Testis (tissue), 5 donors: ENCODE data around the gene PAQR8. TPM values are rescaled to one million over a fixed set of nuclear protein-coding genes. Genes with fewer than 3 reads are reported as not detected.

ENCODE experiments used
- DNase-seq: peaks from one replicate; pipeline ENCODE4 v3.0.0-alpha.2; 2019
- H3K27ac ChIP-seq, 2 donors: fragments of 200-600 bp; sonication (generic); one replicate each; pipeline ENCODE4 v1.5.1; 2019
- H3K27me3 ChIP-seq: fragments of 200-600 bp; sonication (generic); one replicate; pipeline ENCODE4 v1.5.1; 2019
- H3K36me3 ChIP-seq: fragments of 200-600 bp; sonication (generic); one replicate; pipeline ENCODE4 v1.5.1; 2017; ENCODE audit warnings: low read depth; ENCODE audit errors: missing control alignments
- H3K4me1 ChIP-seq: fragments of 200-600 bp; sonication (generic); one replicate; pipeline ENCODE4 v1.5.1; 2019
- H3K4me3 ChIP-seq, 2 donors: fragments of 200-600 bp; sonication (generic); one replicate each; pipeline ENCODE4 v1.5.1; 2017 to 2019
- H3K9me3 ChIP-seq: fragments of 200-600 bp; sonication (generic); one replicate; pipeline ENCODE4 v1.5.1; 2017
- CTCF ChIP-seq, 3 experiments: fragments of 450-650 bp in 2 of 3; fragments of 200-600 bp in 1 of 3; sonication (generic) in 1 of 3; IDR thresholded peaks; one replicate each; pipeline ENCODE4 v1.5.1; 2016 to 2019; ENCODE audit warnings: antibody characterized with exemption in 3 of 3, mild to moderate bottlenecking in 2 of 3, moderate library complexity in 1 of 3
- POLR2A ChIP-seq: fragments of 450-650 bp; IDR thresholded peaks from one replicate; pipeline ENCODE4 v1.6.1; 2017; ENCODE audit warnings: antibody characterized with exemption, mild to moderate bottlenecking, moderate library complexity
- WGBS, 2 donors: methylation state at CpG; one replicate each; pipeline ENCODE4 v1.1.5; 2018; 5-methylcytosine and 5-hydroxymethylcytosine counted together
- intact Hi-C: fragments of 100-400 bp; cut with DNase I; formaldehyde crosslinking; loops from one replicate; pipeline ENCODE4 v1.15.1; 2023; ENCODE audit warnings: low total_unique reads
- long read RNA-seq, 2 donors: transcript quantifications; one replicate each; lab custom pipeline, GENCODE V29; 2026
- polyA plus RNA-seq: library from polyadenylated mRNA; stranded (reverse); fragments of 350-450 nt; fragmentation: Illumina TruSeq; extraction: RNeasy Lipid Tissue Mini Kit (QIAGEN cat#74804); gene quantifications from one replicate; pipeline ENCODE4 v1.2.3, GENCODE V29; 2014; ENCODE audit warnings: low read depth, low replicate concordance; ENCODE audit not compliant: insufficient read depth
- total RNA-seq, 2 donors: library from RNA; depleted of rRNA; stranded (reverse); fragments of >200 nt; gene quantifications; one replicate each; pipeline ENCODE4 v1.2.3, GENCODE V29; 2016

Gene PAQR8
- total RNA-seq (10 to 100 TPM in 1 of 2 donors, 1 to 10 TPM in 1; 9.0 to 11.0 TPM), polyA plus RNA-seq (8.3 TPM)
- long read RNA-seq, donor 1, full-length matches to known transcripts, result 15 of 15 reads
- long read RNA-seq, donor 1, partial matches to known transcripts, result 0 of 15 reads
- long read RNA-seq, donor 1, other reads (novel, unspliced or antisense), result 0 of 15 reads
- long read RNA-seq, donor 2, full-length matches to known transcripts, result 10 of 10 reads
- long read RNA-seq, donor 2, partial matches to known transcripts, result 0 of 10 reads
- long read RNA-seq, donor 2, other reads (novel, unspliced or antisense), result 0 of 10 reads

- H3K27ac ChIP-seq, result peak within 1 kb of the TSS; percentile 82 to 86
- H3K36me3 ChIP-seq, result no peaks in the 10 kb centered on the region
- H3K27me3 ChIP-seq, result no peaks in the 10 kb centered on the region
- H3K4me1 ChIP-seq, result peaks cover 18% of the 10 kb centered on the region
- H3K4me3 ChIP-seq, result peak within 1 kb of the TSS; percentile 82 to 94
- no peaks in the 10 kb centered on the region for H3K9me3 ChIP-seq
- peak; percentile 80 for DNase-seq
- intact Hi-C loops, result no loop called here
- TF ChIP-seq CTCF (IDR thresholded peaks at IDR 0.05) (no peak), POLR2A (no peak)
- WGBS, 2 donors, result 0 to 1% methylated on average over 34 to 47 of the region's 69 CpGs
Measured at GRCh38 chr6:52361945-52362442, at the start of gene PAQR8. Gene PAQR8 (plus strand): TSS chr6:52362151. CDS start chr6:52403214, 41,063 bp downstream.

- TF ChIP-seq POLR2A (no peak), CTCF (IDR thresholded peaks at IDR 0.05) (no peak)
- no peak overlapping the region for H3K27ac ChIP-seq
- H3K36me3 ChIP-seq, result no peaks in the 10 kb centered on the region
- 94 to 95% methylated on average over 2 of the region's 2 CpGs for WGBS, 2 donors
- intact Hi-C loops, result no loop called here
- no peaks in the 10 kb centered on the region for H3K27me3 ChIP-seq
- H3K4me3 ChIP-seq, result no peak overlapping the region
- H3K9me3 ChIP-seq, result no peaks in the 10 kb centered on the region
- DNase-seq, result no peak
- H3K4me1 ChIP-seq, result no peaks in the 10 kb centered on the region
Measured at GRCh38 chr6:52312461-52312860, 49.5 kb upstream of the PAQR8 start.

- DNase-seq, result no peak
- TF ChIP-seq CTCF (IDR thresholded peaks at IDR 0.05), result no peak
- no peak for TF ChIP-seq POLR2A
- Histone ChIP-seq H3K4me1 (peaks cover 8% of the 10 kb centered on the region), H3K9me3 (no peaks in the 10 kb centered on the region), H3K27me3 (no peaks in the 10 kb centered on the region), H3K4me3 (no peak overlapping the region), H3K27ac (no peak overlapping the region), H3K36me3 (no peaks in the 10 kb centered on the region)
- intact Hi-C loops, result no loop called here
- WGBS, 2 donors, result 90 to 93% methylated on average over 2 of the region's 2 CpGs
Measured at GRCh38 chr6:52314752-52315151, 47.2 kb upstream of the PAQR8 start.

- DNase-seq, result no peak
- no peaks in the 10 kb centered on the region for H3K27me3 ChIP-seq
- H3K36me3 ChIP-seq, result no peaks in the 10 kb centered on the region
- no peak overlapping the region for H3K27ac ChIP-seq
- TF ChIP-seq CTCF (IDR thresholded peaks at IDR 0.05) (no peak), POLR2A (no peak)
- H3K4me3 ChIP-seq, result no peak overlapping the region
- H3K9me3 ChIP-seq, result no peaks in the 10 kb centered on the region
- WGBS, 2 donors, result 82 to 86% methylated on average over 1 of the region's 1 CpG
- intact Hi-C loops, result no loop called here
- H3K4me1 ChIP-seq, result peaks cover 8% of the 10 kb centered on the region
Measured at GRCh38 chr6:52317211-52317610, 44.7 kb upstream of the PAQR8 start.
